NCI-H2029 (cell line): ENCODE measurements around the gene PNPLA5.
"Not testable (repeated sequence)": the region's sequence is repeated elsewhere in the genome, so short reads cannot be mapped to it uniquely, and the experiment has no call there.

Experiments used
- DNase-seq: peaks from one replicate; lab custom pipeline; 2025; lab: John Stamatoyannopoulos, UW

Gene PNPLA5

DNA sequence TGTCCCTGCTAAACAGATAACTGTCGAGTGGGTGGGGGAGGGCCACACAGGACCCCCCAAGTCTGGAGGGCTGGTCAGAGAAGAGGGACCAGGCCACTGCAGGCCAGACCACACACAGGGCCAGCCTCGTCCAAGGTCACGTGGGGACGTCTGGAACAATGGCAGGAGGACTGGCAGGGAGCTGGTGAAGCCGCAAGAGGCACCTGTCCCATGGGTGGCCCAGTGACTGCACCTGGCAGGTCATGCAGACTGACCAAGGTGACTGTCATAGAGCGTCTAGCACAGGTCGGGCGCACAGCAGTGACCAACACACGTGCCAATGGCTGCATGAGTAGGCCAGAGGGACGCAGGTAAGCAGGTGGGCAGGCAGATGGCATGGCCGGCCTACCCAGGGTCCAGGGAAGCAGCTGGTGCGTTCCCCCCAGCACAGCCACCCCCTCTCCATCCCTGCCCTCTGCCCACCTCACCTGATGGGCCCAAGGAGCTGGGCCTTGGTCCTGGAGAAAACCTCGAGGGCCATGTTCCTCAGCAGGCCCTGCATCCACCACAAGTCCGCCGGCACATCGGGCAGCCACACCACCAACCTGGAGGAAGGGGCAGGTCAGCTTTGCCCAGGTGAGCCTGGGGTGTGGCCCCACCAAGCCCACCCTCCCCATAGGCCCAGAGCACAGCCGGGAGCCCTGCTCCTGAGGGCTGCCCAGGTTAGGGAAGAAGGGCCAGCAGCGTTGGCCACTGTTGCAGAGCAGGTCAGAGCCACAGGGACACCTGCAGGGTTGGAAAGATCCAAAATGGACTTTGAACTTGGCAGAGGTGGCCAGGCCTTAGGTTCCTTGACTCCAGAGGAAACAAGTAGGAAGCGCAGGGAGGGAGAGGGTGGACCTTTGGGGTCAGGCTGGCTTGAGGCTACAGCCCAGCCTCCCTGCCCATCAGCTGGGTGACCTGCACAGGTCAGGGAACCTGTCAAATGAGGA, 10.4 kb downstream of the PNPLA5 start:
- no peak for DNase-seq

DNA sequence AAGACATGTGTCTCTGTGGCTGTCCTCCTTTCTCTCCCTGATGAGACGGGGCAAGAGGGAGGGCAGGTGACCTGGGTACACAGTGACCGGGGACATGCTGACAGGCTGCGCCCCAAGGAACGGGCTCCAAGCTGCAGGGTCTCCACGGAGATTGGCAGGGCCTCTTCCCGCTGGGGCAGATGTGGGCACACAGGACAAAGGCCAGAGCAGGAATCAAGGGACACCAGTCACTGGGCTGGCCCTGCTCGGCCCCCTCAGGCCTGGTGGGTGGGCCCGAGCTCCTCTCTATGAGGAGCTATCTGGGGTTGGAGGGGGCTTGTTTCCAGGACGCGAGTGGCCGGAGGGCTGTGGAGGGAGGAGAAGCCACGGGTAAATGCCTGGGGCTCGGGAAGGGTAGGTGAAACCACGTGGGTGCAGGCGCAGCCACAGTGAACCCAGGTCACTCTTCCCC, 11.2 kb downstream of the PNPLA5 start:
- no peak for DNase-seq

DNA sequence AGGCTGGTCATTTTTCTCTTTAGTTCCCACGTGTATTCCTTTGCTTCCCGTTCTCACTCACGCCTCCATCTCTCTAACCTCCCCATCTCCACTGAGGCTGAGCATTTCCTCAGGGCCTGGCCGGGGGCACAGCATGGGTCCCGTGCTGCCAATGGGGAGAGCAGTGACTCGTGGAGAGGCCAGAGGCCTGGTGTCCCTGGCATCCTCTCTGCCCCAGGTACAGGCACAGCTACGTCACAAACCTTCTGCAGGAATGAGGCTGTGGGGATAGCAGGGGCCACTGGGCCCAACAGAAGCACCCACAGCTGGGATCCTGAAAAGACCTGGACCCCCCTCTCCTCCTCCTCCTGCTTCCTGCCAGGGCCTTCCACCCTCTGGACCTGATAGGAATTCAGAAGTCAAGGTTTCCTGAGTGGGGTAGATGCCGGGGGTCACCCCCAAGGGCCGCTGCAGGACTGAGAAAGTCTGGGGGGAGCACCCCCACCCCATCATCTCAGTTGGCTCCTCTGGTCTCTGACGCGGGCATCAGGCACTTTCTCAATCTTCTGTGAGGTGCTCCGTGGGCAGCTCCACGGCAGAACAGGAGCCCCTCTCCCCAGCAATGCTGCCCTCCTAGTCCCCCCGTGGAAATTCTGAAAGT, 11.8 kb downstream of the PNPLA5 start:
- no peak for DNase-seq

DNA sequence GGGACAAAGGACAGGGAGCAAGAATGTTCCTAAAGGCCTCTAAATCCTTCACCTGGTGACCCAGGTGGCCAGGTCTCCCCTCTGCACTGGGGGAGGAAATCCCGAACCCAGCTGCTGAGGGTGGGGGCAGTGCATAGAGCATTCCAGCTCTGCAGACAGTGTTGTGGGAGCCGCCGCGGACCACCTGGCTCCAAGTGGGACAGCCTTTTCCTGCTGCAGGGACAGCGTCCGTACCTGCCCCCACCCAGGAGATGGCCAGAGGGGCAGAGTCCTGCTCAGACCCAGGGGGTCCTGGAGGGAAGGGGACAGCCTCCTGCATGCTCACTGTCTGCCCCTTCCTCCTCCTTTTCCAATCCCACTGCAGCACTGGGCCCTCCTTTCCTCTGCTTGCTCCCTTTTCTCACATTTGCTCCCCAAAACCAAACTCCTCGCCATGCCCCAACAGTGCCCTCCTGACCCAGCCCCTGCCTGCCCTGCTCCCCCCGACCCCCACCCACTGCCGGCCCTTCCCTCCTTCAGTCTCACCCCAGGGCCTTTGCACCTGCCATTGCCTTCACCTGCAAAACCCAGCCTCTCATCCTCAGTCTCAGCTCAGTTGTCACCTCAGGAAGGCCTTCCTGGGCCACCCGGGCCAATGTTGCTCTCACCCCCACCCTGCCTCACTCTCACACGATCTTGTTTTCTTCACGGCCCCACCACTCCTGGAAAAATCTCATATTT, 12.8 kb downstream of the PNPLA5 start:
- DNase-seq = no peak

DNA sequence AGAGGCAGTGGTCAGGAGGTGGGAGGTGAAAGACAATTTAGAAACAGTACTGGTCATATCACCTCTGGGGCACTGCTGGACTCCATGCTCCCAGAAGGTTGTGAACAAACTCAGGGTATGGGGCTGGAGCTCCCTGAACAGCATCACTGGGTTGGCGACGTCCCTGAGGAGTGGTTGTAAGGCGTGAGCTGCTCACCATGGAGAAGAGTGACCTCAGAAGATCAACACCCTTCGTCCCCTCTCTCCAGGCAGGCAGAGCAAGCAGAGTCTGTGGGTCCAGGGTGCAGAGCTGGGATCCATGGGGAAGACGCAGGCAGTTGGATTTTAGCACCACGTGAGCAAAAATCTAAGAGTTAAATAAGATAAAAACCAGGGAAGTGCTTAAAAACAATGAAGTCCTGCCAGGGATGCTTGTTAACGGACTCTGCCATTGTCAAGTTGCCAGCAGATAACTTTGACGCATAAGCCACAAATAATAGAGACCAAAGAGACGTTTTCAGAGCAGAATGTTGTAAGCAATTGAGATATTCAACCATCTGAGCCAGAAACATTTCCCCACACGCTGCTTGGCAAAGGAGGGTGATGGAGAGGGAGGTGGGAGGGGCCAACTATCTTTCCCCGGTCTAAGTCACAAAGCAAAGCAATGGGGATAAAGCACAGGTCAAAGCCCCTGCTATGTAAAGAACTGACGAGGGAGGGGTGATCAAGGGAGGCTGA, 13.6 kb downstream of the PNPLA5 start:
- no peak for DNase-seq

DNA sequence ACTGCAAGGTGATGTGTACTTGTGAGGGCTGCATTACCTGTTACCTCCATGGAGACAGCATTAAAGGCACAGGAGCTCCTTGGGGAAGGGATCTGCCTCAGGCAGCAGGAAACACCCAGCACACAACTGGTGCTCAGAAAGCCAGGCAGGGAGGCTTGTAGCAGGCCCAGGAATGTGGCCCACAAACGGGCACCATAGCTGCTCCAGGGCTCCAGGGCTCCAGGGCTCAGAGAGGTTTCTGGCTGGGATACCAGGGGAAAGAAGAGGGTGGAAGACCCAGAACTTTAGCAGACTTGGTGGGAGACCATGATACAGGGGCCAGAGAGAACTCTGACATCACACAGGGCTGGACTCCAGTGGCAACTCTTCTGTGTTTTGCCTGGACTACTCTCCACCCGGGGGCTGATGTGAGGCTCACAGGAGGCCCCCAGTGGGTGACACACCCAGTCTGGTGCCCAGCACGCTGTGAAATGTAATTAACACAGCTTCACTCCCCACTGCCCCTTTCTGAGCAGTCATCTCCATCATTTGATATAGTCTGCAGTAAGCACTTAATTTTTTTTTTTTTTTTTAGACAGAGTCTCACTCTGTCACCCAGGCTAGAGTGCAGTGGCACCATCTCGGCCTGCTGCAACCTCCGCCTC, 14.8 kb downstream of the PNPLA5 start:
- DNase-seq = no peak

DNA sequence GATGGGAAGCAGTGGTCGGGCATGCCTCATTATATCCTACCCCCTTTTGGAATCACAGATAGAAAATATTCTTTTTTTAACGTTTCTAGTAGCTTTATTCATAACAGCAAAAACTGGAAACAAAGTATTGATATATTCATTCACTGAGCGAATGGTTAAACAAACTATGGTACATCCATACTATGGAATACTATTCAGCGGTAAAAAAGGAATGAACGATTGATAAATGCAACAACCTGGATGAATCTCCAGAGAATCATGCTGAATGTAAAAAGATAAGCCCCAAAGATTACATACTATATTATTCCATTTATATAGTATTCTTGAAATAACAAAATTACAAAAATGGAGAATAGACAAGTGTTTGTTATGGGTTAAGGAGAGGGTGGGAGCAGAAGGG, 22.0 kb downstream of the PNPLA5 start:
- DNase-seq = no peak

DNA sequence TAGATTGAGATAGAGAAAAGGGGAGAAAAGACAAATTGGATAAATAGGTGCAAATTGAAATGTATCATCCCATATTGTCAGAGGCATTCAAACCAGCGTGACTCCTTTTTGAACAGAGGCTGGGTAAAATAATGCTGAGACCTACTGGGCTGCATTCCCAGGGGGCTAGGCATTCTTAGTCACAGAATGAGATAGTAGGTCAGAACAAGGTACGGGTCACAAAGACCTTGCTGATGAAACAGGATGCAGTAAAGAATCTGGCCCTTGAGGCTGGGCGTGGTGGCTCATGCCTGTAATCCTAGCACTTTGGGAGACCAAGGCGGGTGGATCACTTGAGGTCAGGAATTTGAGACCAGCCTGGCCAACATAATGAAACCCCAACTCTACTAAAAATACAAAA, 22.8 kb downstream of the PNPLA5 start:
- DNase-seq = not testable (repeated sequence)

DNA sequence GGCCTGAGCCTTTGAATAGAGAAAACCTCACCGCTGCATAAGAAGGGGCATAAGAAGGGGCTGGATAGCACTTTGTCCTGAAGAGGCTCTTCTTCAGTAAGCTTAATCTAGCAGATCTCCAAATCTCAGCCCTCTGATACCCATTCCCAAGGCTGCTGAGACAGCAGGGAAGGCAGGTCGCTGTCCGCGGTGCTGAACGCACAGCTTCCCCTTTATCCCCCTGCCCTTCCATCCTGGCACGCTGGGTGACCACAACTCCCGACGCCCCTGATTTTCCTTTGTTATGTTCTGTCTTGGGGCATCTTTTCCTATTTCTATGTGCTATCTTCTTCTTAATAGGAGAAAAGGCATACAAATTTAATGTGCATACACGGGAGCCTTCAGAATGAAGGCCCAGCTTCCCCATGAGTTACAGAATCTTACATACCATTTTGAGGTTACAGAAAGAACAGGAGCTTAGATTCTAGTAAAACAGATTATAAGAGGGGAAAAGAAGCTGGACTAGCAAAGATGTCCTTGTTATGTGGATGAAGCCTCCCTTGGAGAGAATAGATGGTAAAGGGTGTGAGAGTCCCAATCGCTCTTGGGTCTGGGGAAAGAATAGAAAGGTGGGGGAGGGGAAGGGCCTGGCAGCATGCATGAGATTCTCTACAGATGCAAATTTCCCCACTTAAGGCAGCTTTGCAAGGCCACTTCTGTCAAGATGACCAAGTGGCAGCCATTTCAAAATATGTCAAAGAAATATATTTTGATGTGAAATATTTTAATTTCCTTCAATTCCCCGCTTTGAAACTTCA, 23.8 kb downstream of the PNPLA5 start:
- DNase-seq = no peak

DNA sequence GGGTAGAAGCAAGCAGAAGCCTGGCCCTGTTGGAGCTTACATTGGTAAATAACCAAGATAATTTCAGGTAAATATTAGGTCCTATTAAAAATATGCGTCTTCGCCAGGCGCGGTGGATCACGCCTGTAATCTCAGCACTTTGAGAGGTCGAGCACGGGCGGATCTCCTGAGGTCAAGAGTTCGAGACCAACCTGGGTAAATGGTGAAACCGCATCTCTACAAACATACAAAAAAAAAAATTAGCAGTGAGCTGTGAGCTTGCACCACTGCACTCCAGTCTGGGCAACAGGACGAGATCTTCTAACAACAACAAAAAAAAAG, 29.0 kb downstream of the PNPLA5 start:
- DNase-seq = no peak

DNA sequence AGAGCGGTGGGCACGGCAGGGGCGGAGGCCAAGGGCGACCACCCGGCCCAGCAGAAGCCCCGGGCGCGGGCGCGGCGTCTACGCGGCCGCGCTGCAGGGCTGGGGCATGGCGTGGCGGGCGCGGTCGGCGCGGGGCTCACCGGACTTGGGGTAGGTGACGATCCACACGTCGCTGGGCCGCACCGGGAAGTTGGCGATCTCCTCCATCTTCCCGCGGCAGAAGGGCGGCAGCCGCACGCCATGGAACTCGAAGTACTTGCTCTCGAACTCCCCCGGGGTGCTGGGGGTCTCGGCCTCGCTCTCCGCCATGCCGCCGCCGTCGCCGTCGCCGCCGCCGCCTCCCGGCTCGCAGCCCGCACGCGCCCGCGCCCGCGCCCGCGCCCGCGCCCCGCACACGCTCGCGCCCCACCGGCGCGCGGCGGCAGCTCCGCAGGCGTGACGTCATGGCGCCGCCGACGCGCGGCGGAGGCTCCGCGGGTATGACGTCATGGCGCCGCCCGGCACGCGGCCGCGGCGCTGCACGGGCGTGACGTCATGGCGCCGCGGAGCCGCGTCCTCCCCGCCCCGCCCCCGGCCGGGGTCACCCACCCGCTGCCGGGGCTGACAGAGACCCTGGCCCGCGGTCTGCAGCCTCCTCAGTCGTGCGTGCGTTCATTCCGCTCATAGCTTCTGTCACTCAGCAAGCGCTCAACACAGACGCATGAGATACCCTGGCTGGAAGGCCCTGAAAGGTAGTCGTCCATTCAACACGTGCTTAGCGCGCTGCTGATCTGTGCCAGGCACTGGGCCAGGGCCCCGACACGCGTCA, 29.5 kb downstream of the PNPLA5 start, which contains the start of gene SULT4A1:
Gene SULT4A1, minus strand, starts transcription at position 440 of the 808 bp plus-strand sequence. Its CDS starts 131 bp downstream, at position 309.
- DNase-seq = peak; percentile 72

DNA sequence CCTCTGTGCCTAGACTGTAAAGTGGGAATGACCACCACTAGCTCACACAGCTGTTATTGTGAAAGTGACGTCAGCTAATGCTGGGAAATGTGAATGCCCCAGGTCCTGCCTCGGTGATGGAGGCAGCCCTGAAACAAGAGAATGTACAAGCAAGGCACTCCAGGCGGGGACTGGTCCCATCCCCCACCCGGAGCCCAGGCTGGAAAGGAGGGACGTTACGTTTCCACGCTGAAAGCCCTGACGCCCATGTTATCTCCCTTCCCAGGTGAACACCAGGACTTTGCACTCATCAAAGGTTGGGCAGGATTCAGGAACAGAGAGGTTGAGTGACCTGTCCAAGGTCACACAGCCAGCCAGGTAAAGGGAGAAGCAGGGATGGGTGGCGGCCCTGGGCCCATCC, 30.3 kb downstream of the PNPLA5 start:
- no peak for DNase-seq

DNA sequence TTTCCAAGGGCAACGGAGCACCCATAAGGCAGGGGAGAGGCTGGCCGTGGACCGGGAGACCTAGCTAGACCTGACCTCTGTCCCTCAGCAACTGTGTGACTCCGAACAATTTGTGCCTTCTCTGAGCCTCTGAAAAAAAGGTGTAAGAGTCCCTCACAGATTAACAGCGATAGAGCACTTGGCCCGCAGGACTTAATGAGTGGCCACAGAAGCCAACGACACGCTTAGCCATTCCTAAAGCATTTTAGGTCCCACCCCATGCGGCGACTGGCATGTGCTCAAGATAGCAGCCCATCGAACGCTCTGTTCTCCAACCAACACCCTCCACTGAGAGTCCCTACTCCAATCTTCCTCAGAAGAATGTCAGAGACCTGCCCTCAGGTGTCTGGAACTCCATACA, 31.0 kb downstream of the PNPLA5 start:
- DNase-seq = no peak

DNA sequence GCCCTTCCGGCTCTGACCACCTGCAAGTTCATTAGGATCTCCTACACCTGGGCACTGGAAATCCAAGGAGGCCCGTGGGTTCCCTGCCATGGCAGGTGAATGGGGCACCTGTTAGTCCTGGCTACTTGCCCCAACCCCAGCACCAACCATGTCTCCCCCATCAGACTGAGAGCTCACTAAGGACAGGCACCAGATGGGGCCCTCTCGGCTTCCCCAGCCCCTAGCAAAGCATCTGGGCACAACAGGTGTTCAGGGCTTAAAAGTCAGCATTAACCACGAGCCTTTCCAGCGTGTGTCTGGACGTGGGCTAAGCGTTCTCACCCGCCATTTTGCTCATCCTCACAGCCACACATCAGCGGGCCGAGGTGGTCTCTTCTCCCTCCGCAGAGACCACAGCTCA, 31.7 kb downstream of the PNPLA5 start:
- no peak for DNase-seq

DNA sequence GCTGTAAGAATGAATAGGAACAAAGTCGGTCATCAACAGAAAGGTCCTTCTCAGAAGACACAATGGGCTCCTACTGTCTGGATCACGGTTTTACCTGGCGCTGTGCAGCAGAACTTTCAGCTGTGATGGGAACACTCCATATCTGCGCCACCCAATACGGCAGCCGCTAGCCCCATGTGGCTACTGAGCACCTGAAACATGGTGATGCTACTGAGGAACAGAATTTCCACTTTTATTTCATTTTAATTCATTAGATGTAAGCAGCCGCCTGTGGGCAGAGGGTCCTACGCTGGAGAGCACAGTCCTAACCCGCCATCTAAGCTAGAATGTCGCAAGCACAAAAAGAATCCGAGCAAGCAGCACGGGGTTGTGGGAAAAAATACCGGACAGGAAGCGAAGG, 32.2 kb downstream of the PNPLA5 start:
- DNase-seq = no peak

DNA sequence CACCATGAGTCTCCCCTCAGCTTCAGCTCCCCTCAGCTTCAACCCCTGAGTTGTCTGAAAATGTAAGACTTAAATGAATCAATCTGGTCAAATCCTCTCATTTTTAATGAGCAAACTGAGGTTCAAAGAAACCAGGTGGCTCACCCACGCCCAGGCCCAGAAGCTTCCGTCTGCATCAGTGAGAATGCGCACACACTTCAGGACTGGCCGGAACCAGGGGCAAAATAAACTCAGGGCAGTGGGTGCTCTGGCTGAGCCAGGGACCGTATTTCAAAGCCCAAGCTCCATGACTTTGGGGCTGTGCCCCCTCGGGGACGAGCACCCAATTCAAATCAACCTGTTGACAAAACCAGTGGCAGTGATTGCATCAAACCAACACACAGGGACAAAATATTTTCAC, 32.6 kb downstream of the PNPLA5 start:
- DNase-seq = no peak

DNA sequence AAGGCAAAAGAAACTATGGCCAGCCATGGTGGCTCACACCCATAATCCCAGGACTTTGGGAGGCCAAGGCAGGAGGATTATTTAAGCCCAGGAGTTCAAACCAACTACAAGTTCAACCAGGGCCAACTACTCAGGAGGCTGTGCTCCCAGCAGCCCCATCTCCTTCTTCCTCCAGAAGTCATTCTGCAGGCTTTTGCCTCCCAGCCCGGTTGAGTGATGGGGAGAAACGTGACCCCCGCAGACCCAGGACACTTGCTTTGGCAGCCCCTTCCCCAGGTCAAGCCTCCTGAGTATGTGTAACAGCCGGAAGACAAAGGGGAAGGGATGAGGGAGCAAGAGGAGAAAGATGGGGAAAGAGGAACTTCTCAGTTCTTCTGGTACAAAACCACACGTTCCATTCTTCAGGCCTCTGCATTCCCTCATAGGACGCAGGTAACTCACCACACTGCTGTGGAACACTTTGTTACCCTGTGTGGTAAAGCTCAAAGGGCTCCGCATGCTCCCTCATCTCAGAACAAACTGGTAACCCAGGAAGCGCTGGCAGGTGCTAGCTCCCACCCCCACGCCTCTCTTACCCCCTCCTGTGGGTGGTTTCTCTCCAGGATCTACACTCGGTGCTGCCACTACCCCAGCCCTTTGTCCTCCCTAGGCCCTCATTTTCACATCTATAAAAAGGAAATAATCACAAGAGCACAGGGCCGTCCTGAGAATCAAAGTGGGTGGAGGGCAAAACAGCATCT, 33.5 kb downstream of the PNPLA5 start:
- DNase-seq = no peak

DNA sequence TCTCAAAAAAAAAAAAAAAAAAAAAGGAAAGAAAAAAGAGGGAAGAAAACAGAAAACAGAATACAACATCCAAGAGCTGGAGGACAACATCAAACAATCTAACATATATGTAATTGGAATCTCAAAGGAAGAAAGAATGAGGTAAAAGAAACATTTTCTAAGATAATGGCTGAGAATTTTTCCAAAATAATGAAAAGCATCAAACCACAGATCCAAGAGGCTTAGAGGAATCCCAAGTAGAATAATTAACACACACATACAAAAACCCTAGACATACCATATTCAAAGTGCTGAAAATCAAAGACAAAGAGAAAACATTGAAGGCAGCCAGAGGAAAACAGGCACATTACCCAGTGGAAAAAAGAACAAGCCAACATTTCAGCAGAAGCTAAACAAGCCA, 34.4 kb downstream of the PNPLA5 start:
- DNase-seq = no peak

DNA sequence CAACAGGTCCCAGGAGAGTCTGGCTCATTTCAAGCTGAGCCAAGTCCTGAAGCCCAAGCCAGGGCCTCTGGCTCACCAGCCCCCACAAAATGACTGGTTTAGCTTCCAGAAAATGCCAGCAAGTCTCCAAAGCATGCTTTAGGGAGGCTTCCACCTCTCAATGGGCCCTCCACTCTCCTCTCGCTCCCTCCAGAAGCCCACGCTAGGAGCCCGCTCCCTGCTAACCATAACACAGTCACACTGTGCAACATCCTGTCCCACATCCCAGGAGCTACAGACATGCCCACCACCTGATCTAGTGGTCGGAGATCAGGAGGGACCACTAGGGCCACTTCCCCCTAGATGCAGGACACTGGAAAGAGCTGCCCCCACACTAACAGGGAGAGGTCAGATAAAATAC, 36.4 kb downstream of the PNPLA5 start:
- DNase-seq = no peak
